HTR-8/SVneo (cell line): ENCODE measurements around the gene NSF.
A peak's percentile ranks its signal among the peaks of the same experiment; 100 is the strongest.

Experiments
- DNase-seq: peaks from one replicate; pipeline ENCODE4 v3.0.0; 2011; ENCODE audit warnings: low spot score, mixed read lengths; ENCODE audit not compliant: insufficient read length
- FAIRE-seq: peaks from 2 replicates; lab custom pipeline; 2011; peaks lifted over from hg19 to GRCh38; lab: Jason Lieb, UNC

NSF gene

DNA sequence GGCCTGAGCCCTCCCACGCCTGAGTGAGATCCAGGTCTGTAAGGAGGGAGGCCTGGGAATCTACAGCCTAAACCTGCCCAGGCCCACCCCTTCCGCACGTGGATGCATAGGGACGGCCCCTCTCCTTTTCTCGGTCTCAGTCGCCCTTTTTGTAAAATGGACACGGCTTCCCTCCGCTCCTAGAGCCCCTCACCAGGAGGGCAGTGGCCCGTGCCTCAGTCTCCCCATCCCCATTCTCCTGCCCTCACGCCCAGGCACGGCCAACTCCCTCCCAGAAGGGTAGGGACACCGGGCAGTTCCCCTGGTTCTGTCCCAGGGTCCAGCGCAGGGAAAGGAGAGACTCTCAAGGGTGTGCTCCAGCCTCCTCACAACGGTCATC lies 180.0 kb downstream of the NSF start:
- FAIRE-seq (no peak), DNase-seq (no peak)

DNA sequence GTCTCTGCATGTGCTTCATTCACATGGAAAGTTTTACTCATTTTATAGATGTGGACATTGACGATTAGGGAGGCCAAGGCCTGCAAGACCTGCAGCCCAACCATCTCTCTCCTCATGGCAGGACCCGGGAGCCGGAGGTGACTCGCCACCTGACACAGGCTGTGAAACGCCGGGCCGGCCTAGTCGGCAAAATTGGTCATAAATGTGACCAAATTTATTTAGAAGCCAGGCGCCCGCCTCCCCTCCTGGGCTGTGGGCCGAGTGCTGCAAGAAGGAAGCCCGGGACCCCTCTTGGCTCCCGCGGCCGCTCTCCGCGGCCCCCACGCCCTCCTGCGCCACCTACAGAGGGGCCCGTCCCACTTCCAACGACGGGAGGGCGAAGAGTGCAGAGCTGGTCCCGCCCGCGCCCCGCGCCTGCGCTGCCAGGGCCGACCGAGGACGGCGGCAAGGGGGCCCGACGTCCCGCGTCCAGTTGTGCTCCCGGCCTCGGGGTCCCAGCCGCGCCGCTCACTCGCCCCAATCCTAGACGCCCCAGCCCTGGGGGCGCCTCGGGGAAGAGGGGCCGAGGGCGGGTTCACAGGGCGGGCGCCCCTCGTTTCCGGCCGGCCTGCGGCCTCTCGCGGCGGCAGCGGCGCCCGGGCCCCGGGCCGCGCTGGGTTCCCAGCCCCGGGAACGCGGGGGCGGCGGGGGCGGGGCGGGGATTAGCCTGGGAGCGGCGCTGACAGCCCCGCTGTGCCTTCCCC lies 180.5 kb downstream of the NSF start:
- DNase-seq (peak; percentile 71), FAIRE-seq (peak; percentile 95)

DNA sequence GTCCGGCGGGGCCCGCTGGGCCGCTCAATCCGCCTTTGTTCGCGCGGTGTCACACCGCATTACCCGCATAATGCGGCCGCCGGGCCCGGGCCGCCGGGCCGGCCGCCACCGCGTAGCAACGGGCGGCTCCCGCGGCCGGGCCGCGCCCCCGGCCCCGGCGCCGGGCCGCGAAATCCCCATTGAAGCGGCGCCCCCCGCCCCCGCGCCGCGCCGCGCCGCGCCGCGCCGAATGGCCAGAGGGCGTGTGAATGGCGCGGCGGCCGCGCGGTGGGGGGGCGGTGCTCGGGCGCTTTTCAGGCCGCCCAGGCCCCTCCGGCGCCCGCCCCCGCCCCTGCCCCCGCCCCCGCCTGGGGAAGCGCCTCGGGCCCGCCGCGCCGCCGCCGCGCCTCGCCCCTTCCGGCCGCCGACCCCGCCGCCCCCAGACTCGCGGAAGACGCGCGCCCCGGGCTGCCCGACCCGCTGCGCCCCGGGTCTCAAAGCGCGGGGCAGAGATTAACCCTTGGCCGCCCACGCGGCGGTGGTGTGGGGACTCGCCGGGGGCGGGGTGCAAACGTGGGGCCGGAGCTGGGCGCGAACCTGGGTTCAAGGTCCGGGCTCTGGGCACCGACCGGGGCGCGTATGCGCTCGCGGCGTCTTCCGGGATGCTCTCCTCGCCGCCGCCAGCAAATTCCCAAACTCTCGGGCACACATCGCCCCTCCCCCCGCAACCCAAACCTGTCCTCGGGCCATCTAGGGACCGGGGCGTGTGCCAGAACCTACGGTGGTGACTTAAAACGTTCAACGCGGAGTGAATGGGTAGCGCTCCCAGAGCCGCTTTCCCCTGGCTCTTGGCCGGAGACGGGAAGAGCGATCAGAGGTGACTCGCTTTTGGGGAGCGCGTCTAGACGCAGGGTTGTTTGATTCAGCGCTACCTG lies 181.3 kb downstream of the NSF start:
- FAIRE-seq: peak; percentile 77

DNA sequence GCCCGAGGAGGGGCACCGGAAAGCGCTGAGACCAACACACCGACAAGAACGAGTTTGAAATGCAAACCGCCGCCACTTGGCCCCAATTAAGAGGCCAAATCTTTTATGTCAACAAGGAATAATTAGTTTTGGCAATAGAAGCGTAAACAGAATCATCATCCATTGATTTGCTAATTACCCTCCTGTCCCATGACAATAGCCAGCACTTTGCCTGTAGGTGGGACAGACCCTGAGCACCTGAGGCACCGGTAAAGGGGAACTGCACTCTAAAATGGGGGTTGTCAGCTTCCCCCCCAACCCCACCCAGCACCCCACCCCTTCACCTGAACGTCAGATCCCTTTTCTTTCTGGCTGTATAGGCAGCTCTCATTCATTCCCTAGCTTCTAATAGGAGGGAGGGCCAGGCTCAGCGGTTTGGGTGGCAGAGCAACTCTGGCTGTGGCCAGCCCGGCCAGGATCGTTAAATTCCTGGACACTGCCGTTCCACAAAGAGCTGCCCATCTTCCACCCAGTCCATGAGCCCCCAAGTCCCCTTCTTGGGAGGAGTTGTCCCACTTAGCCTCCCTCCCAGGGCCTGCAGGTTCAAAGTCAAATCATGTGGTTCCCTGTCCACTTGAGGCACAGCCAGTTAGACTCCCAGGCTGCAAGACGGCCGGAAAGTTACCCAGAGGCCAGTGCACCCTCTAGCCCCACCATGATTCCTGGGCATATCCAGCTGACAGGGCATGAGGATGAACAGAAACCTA lies 182.2 kb downstream of the NSF start:
- FAIRE-seq: peak; percentile 38
- DNase-seq: no peak

More for the DNA sequence above, 181.3 kb downstream of the NSF start:
- peak; percentile 57 for DNase-seq

DNA sequence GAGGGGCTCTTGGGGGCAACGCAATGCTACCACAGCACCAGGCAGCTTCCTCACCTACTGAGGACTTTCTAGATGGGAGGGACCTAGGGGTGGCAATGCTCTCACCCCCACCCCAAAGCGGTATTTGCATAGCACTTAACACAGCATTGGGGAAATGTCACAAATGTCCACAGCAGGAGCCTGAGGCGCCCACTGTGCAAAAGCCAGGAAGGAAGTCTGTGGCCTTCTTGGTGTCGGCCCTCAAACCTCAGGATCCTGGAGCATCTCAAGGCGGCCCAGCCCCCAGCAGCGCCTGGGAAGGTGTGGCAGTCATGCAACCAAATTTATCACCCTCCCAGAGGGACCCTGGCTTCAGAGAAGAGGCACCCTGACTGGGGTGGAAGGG lies 182.7 kb downstream of the NSF start:
- no peak for DNase-seq
- FAIRE-seq: no peak

DNA sequence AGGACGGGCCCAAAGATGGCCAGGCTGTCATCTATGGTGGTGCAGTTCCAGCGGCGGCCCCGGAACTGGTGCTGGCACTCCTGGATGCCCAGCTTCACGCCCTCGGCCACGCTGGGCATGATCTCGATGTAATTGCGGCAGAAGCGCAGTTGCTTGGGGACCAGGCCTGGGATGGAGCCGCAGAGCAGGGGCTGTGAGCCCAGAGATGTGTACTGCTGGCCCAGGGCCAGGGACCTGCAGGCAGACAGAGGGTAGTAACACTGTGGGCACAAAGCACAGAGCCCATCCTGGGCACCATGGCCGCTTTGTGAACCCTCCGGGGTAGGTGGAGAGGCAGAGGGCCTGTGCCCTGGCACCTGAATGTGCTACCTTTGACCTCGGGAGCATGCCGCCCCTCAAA lies 183.2 kb downstream of the NSF start:
- FAIRE-seq (no peak), DNase-seq (no peak)

DNA sequence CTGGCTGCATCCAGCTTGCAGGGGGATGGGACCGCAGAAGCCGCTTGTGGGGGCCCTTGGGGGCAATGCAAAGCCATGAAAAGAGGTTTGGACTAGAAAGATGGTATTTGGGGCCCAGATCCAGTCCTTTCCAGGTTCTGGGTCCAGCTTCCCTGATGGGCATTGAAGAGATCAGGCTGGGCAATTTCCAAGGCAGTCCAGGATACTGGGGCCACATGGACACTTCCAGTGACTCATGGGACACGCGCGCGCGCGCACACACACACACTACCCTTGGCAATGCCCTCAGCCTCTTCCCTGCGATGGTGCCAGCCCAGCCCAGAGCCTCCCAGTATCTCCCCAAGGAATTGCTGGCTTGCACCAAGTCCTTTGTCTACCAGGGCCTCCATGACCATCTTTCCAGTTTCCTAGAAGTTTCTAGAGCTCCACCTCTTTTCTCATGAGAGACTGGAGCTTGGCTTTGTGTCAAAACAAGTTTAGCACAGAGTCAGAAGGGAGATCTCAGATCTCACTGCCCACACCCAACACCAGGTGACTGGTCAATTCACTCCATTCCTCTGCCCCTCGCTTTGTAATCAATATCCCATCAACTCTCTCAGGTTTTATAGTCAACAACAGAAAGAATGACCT lies 183.8 kb downstream of the NSF start:
- no peak for FAIRE-seq
- DNase-seq: no peak

DNA sequence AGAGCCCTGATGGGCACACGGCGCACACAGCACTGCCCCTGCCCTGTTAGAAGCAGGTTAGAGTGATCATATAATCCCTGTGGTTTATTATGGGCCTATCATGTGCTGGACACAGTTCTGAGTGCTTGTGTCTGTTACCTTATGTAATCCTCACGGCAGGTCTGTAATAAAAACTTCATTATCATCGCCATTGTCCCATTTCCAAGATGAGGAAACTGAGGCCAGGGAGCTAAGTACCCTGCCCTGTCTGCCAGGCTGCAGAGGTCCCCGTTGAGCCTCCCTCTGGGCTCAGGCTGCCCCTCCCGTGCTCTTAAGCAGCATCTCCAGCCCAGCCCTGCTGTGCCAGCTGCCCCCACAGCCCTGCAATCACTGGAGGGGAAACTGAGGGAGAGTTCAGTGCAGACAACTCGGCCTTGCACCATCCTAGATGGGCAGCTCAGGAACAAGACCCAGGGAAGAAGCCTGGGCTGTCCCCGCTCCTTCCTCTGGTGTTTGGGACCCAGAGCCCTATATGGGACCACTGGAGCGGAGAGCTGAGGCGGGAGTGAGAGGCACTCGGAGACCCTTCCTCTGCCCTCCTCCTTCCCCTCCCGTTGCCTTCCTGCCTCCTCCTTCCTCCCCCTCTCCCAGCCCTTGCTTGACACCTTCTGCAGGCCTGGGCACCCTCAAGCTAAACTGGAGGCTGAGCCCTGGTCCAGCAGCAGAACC lies 186.0 kb downstream of the NSF start:
- peak; percentile 23 for FAIRE-seq
- no peak for DNase-seq

DNA sequence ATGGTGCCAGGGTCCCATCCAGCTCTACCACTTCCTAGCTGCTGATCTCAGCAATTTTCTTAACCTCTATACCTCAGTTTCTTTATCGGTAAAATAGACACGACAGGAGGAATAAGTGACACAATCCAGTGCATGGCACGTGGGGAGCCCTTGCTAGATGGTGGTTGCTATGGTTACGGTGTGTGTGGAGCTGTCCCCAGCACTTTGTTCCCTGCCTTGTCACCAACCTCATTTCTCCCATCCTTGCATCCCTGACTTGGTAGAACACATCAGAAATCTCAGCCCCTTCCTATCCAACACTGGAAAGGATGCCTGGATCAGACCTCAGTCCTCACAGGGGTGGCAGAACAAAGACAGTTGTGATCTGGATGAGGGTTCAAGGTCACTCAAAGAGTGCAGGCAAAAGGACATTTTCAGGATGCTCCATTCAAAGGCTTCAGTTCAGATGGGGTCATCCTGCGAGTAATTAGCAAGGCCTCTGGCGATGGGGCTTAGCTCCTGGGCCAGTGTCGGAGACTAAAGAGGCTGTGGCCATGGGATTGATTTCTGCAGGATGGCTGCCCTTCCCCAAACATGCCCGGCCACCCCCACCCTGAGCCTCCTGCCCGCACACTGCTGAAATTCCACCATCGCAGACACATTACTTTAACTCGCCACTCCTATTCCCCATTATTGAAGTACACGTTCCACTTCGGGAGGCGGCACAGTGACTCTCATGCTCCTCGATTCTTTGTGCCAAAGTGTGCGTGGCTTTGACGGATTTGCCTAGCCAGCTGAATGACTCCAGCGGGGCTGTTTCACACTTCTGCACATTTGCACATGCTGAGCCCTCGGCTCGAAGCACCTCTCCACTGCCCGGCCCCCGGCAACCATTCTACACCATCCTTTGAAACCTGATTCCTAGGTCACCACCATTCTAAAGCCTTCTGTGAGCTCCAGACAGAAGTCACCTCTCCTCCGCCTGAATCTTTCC lies 187.8 kb downstream of the NSF start:
- FAIRE-seq (peak; percentile 57), DNase-seq (no peak)

DNA sequence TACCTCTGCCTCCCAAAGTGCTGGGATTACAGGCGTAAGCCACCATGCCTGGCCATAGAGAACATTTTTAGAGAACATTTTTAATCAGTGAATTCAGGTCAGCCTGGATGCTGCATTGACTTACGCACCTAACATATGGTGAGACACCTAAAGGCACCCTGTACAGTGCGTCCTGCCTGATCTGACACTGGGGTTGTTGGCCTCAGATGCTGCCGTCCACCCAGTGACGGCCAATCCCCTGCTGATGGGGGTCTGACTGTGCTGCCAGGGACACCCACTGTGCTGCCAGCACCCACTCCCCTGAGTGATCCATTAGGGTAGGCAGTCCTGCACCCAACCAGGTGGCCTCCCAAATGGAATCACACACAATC lies 189.5 kb downstream of the NSF start:
- FAIRE-seq: no peak
- DNase-seq: no peak

DNA sequence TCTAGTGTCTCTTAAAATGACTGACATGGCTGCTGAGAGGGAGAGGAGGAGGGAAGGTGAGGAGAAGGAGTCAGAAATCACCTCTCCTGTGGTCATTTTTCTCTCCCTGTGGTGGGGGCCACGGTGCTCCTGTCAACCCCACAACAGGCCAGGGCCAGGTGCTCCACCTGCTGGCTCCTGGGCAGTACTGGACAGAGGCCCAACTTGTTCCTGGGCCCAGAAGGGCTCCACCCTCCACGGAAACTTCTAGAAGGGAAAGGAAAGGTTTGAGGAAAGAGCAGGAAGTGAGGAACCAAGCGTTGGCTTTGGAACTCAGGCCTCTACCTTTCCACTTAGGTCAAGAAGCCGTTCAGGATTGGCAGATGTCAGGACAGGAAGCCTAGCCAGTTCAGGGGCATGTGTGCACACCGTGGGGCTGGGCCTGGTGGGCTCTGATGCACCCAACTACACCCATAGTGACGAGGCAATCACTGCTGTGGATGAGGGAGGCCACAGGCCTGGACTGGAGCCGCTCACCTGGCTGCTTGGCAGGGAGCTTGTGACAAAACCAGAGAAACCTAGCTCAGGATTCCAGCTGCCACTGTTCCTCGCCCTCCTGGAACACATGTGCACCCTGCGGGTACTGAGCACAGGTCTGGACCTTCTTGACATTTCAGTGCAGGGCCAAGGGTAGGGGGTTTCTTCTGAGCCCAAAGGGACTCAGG lies 191.9 kb downstream of the NSF start:
- FAIRE-seq: peak; percentile 91
- DNase-seq: peak; percentile 81

DNA sequence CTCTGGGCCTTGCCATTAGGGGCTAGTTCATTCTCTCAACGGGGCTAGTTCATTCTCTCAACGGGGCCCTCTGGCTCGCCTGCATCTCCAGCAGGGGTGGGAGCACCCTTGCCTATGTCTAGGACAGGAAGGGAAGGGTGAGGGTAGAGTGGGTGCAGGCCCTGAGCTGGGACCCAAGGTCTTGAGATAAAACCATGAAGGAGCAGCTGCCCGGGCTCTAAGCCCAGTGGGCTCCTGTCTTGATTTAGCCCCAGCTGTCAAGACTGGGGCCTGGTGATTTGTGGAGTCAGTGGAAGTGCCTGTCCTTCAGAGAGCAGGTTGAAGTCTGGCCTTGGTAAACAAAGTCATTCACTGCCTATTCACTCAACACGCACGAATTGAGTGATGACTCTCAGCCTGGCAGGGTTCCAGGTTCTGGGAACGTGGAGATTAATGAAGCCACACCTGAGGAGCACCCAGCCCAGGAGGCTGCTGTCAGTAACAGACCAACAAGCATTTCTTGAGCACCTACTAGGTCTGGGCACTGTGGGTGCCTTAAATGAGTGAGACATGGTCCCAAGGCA lies 192.6 kb downstream of the NSF start:
- DNase-seq (no peak), FAIRE-seq (peak; percentile 13)

DNA sequence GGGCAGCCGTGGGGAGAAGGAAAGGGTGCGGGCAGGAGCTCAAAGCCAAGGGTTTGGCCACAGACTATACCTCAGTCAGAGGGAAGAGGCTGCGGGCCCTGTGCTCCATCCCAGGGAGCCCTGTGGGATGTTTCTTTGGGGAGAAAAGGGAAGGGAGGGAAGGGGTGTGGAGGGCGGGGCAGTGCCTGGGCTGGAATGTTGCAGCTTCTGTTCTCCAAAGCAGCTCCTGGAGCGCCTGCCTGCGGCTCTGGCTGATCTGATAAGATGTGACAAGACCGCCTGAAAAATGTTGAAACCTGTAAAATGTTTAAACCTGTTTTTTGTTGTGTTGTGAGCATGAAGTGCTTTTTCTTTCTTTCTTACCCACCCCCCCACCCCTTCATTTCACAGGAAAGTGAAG lies 195.2 kb downstream of the NSF start:
- no peak for DNase-seq
- no peak for FAIRE-seq

DNA sequence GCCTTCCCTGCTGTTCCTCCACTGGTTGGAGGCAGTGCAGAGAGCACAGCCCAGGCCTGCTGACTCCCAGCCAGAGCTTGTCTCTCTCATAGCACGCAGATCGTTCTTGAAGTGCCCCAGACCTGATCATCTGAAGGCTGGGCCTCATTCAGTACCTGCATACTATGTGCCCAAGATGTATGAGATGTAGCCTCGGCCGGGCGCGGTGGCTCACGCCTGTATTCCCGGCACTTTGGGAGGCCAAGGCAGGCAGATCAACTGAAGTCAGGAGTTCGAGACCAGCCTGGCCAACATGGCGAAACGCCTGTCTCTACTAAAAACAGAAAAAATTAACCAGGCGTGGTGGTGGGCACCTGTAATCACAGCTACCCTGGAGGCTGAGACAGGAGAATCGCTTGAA lies 197.0 kb downstream of the NSF start:
- DNase-seq: no peak
- FAIRE-seq: no peak

DNA sequence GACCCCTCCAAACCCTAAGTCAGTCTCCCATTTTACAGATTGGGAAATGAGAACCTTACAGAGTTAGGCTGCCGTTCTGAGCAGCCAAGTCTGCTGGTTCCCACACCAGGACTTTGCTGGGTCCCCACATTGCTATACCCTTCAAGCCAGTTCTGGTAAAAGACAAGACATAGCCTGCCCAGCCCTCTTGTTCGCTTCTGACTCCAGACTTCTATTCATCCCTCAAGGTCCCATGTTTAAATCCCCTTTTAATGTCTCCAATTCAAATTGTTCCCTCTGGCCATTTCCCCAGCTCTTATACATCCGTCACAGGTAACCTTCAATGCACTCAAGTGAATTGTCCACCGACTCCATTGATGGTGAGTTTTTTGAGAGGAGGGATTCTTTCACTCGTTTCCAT lies 197.8 kb downstream of the NSF start:
- no peak for DNase-seq
- no peak for FAIRE-seq

DNA sequence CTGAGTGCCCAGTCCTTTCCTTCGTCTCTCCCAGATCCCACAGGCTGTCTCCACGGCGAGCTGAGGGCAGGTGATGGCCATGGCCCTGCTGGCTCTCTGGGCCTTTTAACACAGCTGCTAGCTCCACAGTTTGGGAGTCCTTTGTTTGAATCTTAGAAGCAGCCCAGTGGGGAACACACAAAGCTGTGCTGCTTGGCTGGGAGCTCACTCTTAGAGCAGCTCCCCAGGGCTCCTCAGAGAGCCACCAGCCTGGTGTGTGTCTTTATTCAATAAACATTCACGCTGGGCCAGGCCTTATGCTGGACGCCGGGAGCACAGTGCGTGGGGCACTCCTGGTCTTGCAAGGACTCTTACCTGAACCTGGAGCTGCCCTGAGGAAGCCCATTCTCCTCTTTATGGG lies 198.3 kb downstream of the NSF start:
- no peak for FAIRE-seq
- no peak for DNase-seq

DNA sequence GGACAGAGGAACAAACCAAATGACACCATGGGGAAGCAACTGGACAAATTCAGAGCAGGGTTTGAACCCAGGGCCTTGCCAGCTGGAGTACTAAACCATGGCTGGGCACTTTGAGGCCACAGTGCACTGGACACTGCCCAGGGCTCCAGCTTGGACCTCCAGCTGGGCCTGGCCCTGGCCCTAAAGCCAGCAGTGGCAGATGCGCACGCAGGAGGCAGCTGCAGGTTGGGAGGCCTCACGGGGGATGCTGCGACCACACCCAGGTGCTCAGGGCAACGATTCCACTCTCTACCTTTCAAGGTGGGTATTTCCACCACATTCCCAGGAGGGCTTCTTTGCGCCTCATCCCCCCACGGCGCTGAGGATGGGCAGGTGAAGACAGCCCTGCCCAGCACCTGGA lies 199.1 kb downstream of the NSF start:
- FAIRE-seq (no peak), DNase-seq (no peak)

DNA sequence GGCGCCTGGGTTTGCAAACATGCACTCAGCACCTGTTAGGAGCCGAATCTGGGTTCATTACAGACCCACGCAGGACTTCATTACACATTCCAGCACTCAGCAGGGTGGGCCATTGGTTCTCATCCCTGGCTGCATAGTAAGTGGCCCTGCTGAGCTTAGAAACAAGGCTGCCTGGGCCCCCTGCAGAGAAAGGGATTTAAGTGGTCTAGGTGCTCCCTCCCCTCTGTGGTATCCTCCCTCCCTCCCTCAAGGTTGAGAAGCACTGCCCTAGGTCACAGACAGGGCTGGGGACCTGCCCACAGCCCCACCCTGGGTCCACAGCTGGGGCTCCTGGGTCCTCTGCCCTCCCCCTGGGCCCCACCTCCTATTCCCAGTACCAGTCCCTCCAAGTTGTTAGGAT lies 199.7 kb downstream of the NSF start:
- no peak for FAIRE-seq

More for the DNA sequence above, 199.7 kb downstream of the NSF start:
- DNase-seq: no peak
